Activated CD8-positive, alpha-beta memory T cell treated with anti-CD3 and anti-CD28 coated beads, Interleukin-2, amount 10 ng/mL, durations not matched to agents 7 days and 5 days (primary cell): ENCODE measurements around the gene RDH16. TPM values are rescaled to one million over a fixed set of nuclear protein-coding genes. Genes with fewer than 3 reads are reported as not detected.
"Not testable (repeated sequence)": the region's sequence is repeated elsewhere in the genome, so short reads cannot be mapped to it uniquely, and the experiment has no call there.

Source experiments
- ATAC-seq: fragments of 150-1000 bp; cut with Tn5 transposase; one replicate; pipeline ENCODE4 v1.10.0; 2021; ENCODE audit warnings: moderate library complexity
- CTCF ChIA-PET: fragments of 350-600 bp; sonication (Branson Sonifier 250); formaldehyde crosslinking; loops from one replicate; lab custom pipeline; 2021; ENCODE audit warnings: antibody characterized with exemption; lab: Charles Lee
- DNase-seq: peaks from one replicate; pipeline ENCODE4 v3.0.0-alpha.2; 2020
- H3K27ac Mint-ChIP-seq: one replicate; pipeline ENCODE4 v1.8.0; 2021; ENCODE audit warnings: mild to moderate bottlenecking, mixed read lengths
- H3K27me3 Mint-ChIP-seq: one replicate; pipeline ENCODE4 v1.8.0; 2021; ENCODE audit warnings: mixed read lengths
- H3K36me3 Mint-ChIP-seq: one replicate; pipeline ENCODE4 v1.8.0; 2021; ENCODE audit warnings: mild to moderate bottlenecking, mixed read lengths
- H3K4me1 Mint-ChIP-seq: one replicate; pipeline ENCODE4 v1.8.0; 2021; ENCODE audit warnings: mixed read lengths
- H3K4me3 Mint-ChIP-seq: one replicate; pipeline ENCODE4 v1.8.0; 2021; ENCODE audit warnings: mild to moderate bottlenecking, moderate library complexity, mixed read lengths
- H3K9me3 Mint-ChIP-seq: one replicate; pipeline ENCODE4 v1.8.0; 2022; ENCODE audit warnings: low read depth, mixed read lengths
- total RNA-seq, 2 experiments: library from RNA; stranded (reverse); gene quantifications; one replicate each; pipeline ENCODE4 v1.2.3, GENCODE V29; 2021

The RDH16 gene
- total RNA-seq, 2 experiments from 2014 or later = 0.35 to 0.91 TPM

DNA sequence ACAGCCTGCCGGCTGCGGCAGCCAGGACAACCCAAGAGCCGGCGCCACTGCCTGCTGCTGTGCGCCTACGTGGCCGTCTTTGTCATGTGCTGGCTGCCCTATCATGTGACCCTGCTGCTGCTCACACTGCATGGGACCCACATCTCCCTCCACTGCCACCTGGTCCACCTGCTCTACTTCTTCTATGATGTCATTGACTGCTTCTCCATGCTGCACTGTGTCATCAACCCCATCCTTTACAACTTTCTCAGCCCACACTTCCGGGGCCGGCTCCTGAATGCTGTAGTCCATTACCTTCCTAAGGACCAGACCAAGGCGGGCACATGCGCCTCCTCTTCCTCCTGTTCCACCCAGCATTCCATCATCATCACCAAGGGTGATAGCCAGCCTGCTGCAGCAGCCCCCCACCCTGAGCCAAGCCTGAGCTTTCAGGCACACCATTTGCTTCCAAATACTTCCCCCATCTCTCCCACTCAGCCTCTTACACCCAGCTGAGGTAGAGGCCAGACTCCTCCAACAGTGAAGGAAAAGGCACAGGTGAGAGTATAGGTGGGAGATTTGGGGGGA lies 38.6 kb upstream of the RDH16 start:
- ATAC-seq = no peak
- Mint-ChIP-seq H3K4me1 (peaks cover 39% of the 10 kb centered on the region), H3K27me3 (no peaks in the 10 kb centered on the region), H3K36me3 (peaks cover 3% of the 10 kb centered on the region), H3K4me3 (no peak overlapping the region), H3K9me3 (no peaks in the 10 kb centered on the region), H3K27ac (no peak overlapping the region)
- CTCF ChIA-PET = interaction anchor here (1.6 to 2.1 kb wide), 2 partner anchors 9 to 239 kb away, joined by 5 to 15 read pairs; no protein-coding TSS in a partner anchor
- DNase-seq = no peak

DNA sequence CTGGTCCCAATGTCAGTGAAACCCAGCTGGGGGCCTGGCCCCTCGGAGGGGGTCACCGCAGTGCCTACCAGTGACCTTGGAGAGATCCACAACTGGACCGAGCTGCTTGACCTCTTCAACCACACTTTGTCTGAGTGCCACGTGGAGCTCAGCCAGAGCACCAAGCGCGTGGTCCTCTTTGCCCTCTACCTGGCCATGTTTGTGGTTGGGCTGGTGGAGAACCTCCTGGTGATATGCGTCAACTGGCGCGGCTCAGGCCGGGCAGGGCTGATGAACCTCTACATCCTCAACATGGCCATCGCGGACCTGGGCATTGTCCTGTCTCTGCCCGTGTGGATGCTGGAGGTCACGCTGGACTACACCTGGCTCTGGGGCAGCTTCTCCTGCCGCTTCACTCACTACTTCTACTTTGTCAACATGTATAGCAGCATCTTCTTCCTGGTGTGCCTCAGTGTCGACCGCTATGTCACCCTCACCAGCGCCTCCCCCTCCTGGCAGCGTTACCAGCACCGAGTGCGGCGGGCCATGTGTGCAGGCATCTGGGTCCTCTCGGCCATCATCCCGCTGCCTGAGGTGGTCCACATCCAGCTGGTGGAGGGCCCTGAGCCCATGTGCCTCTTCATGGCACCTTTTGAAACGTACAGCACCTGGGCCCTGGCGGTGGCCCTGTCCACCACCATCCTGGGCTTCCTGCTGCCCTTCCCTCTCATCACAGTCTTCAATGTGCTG lies 38.0 kb upstream of the RDH16 start:
- DNase-seq (peak; percentile 39), ATAC-seq (no peak)
- no peaks in the 10 kb centered on the region for H3K27me3 Mint-ChIP-seq
- peaks cover 3% of the 10 kb centered on the region for H3K36me3 Mint-ChIP-seq
- H3K4me3 Mint-ChIP-seq = no peak overlapping the region
- CTCF ChIA-PET = interaction anchor here (1.2 to 2.4 kb wide), 4 partner anchors 10 to 238 kb away, joined by 3 to 10 read pairs (median 8); partner anchors contain the start of gene HSD17B6
- H3K4me1 Mint-ChIP-seq = peaks cover 39% of the 10 kb centered on the region
- no peak overlapping the region for H3K27ac Mint-ChIP-seq
- H3K9me3 Mint-ChIP-seq = no peaks in the 10 kb centered on the region

DNA sequence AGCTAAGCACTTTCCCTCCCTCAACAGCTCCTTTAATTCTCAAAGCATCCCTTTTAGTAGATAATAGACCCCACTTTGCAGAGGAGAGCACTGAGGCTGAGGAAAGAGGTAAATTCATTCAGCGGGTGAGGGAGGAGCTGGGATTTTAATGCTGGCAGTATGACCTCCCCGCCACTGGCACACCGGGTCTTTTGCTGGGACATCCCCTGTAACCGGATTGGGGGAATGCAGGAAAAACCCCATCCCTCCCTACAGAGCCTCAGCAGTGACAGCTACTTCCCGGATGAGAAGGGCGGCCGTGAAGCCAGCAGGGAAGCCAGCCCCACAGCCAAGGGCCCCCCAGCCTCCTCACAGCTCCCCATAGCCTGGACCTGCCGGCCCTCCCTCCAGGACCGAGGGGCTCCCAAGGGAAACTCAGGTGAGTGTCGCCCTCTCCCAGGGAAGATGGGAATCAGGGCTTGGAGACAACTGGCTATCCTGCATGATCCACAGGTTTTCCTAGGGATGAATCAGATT lies 36.9 kb upstream of the RDH16 start:
- CTCF ChIA-PET = interaction anchor here (1.2 to 2.4 kb wide), 4 partner anchors 11 to 237 kb away, joined by 3 to 10 read pairs (median 8); partner anchors contain the start of gene HSD17B6
- H3K4me1 Mint-ChIP-seq = peaks cover 30% of the 10 kb centered on the region
- ATAC-seq = no peak
- H3K9me3 Mint-ChIP-seq = no peaks in the 10 kb centered on the region
- no peak overlapping the region for H3K27ac Mint-ChIP-seq
- H3K4me3 Mint-ChIP-seq = no peak overlapping the region
- H3K27me3 Mint-ChIP-seq = peaks cover under 1% of the 10 kb centered on the region
- no peaks in the 10 kb centered on the region for H3K36me3 Mint-ChIP-seq
- DNase-seq = no peak

DNA sequence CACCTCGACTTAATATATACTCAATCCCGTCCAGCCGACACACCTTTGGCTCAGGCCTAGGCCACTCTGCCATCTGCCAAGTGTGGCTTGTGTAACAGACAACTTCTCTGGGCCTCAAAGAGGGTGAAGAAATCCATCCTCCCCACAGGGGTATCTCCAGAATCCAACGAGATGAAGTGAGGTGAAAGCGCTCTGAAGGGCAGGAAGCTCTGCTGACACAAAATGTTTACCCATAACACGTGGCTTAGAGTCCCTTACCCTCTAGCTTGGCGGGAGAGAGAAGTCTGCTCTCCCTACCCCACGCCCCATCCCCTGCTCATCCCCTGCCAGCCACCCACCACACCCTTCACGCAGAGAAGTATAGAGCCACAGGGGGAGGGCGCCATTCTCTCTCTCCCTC lies 35.9 kb upstream of the RDH16 start:
- no peak overlapping the region for H3K4me3 Mint-ChIP-seq
- no peaks in the 10 kb centered on the region for H3K9me3 Mint-ChIP-seq
- DNase-seq (peak; percentile 38), ATAC-seq (no peak)
- no peak overlapping the region for H3K27ac Mint-ChIP-seq
- peaks cover 6% of the 10 kb centered on the region for H3K27me3 Mint-ChIP-seq
- peaks cover 20% of the 10 kb centered on the region for H3K4me1 Mint-ChIP-seq
- CTCF ChIA-PET = interaction anchor here (2.0 to 2.4 kb wide), 3 partner anchors 12 to 236 kb away, joined by 5 to 10 read pairs (median 10); no protein-coding TSS in a partner anchor
- H3K36me3 Mint-ChIP-seq = no peaks in the 10 kb centered on the region

DNA sequence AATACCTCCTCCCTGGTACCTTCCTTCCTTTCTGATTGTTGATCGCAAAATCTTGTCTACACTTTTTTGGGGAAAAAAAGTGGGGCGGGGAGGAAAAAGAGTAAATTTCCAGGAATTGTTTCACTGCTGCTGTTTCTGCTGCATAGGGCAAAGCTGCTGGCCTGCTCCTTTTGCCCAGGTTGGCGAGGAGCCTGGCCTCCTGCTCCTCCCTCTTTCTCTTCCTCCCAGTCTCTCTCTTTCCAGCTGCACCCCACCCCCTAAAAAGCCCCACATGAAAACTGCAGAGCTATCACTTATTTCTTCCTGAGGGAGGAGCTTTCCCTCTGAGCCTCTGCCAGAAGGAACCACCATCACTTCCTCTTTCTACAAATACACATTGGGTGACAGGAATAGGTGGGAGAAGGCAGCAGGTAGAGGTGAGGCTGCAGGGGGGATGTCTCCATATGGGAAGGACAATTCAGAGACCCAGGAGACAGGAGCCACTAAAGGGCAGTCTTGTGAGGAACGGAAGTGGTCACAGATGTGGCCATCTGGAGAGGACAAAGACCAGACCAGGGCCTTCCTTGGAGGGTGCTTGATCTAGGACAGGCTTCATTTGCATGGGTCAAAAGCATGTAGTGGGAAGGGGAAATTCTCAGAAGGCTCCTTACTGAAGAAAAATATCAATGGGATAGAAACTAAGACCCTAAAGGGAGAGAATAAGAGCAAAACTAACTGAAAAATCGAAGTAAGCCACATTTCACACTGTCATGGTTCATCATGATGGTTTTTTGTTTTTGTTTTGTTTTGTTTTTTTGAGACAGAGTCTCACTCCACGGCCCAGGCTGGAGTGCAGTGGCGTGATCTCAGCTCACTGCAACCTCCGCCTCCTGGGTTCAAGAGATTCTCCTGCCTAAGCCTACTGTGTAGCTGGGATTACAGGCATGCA lies 34.2 kb upstream of the RDH16 start:
- peak overlapping the region; percentile 47 for H3K27ac Mint-ChIP-seq

DNA sequence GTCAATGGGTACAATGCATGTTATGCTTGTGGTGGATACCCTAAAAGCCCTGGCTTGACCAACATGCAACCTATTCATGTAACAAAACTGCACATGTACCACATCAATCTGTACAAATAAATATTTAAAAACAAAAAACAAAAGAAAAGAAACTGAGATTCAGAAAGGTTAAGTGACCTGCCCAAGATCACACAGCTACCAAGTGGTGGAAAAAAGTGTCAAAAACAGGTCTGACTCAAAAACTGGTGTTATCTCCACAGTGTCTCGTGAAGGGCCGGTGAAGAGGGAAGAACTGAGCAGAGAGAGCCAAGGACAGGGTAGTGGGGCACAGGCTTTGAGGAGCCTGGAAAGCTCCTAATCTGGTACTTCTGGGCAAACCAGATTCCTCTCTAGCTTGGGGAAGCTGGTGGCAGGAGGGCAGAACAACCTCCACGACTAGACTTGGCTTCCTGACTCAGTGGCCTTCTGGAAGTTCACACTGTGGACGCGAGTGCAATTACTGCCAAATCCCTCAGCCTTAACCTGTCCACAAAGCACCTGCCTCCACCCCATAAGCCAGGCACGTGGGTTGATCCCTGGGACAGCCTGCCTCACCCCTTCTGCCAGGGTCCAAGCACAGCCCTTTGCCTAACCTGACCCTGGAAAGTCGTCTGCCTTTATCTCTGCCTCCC lies 33.4 kb upstream of the RDH16 start:
- no peaks in the 10 kb centered on the region for H3K36me3 Mint-ChIP-seq
- H3K27me3 Mint-ChIP-seq = peaks cover 10% of the 10 kb centered on the region
- no peak for DNase-seq
- CTCF ChIA-PET = interaction anchor here (1.5 to 1.8 kb wide), 4 partner anchors 10 to 153 kb away, joined by 3 to 10 read pairs (median 5); no protein-coding TSS in a partner anchor
- no peak for ATAC-seq
- no peak overlapping the region for H3K27ac Mint-ChIP-seq
- H3K4me1 Mint-ChIP-seq = peaks cover 20% of the 10 kb centered on the region
- no peak overlapping the region for H3K4me3 Mint-ChIP-seq
- no peaks in the 10 kb centered on the region for H3K9me3 Mint-ChIP-seq

More for the DNA sequence above, 34.2 kb upstream of the RDH16 start:
- Mint-ChIP-seq H3K4me1 (peaks cover 18% of the 10 kb centered on the region), H3K9me3 (no peaks in the 10 kb centered on the region), H3K36me3 (no peaks in the 10 kb centered on the region), H3K4me3 (no peak overlapping the region), H3K27me3 (peaks cover 10% of the 10 kb centered on the region)
- no peak for ATAC-seq
- CTCF ChIA-PET = interaction anchor here (1.5 to 1.8 kb wide), 4 partner anchors 10 to 154 kb away, joined by 3 to 10 read pairs (median 5); no protein-coding TSS in a partner anchor
- DNase-seq = no peak

DNA sequence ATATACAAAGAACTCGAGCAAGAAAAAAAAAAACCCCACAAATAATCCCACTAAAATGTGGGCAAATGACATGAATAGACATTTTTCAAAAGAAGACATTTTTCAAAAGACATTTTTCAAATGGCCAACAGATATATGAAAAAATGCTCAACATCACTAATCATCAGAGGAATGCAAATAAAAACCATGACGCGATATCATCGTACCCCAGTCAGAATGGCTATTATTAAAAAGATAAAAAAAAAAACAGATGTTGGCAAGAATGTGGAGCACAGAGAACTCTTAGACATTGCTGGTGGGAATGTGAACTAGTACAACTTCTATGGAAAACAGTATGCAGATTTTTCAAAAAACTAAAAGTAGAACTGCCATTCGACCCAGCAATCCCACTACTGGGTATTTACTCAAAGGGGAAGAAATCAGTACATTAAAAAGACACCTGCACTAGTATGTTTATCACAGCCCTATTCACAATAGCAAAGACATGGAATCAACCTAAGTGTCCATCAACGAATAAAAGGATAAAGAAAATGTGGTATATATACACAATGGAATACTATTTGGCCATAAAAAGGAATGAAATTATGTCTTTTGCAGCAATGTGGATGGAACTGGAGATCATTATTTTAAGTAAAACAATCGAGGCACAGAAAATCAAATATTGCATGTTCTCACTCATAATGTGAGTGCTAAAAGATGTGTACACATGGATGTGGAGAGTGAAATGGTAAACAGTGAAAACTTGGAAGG lies 32.6 kb upstream of the RDH16 start:
- ATAC-seq (no peak), DNase-seq (no peak)
- no peaks in the 10 kb centered on the region for H3K36me3 Mint-ChIP-seq
- CTCF ChIA-PET = interaction anchor here (1.5 to 4.1 kb wide), 4 partner anchors 11 to 233 kb away, joined by 4 to 63 read pairs (median 32); no protein-coding TSS in a partner anchor
- no peak overlapping the region for H3K27ac Mint-ChIP-seq
- no peak overlapping the region for H3K4me3 Mint-ChIP-seq
- H3K27me3 Mint-ChIP-seq = peaks cover 10% of the 10 kb centered on the region
- peaks cover 20% of the 10 kb centered on the region for H3K4me1 Mint-ChIP-seq
- no peaks in the 10 kb centered on the region for H3K9me3 Mint-ChIP-seq

DNA sequence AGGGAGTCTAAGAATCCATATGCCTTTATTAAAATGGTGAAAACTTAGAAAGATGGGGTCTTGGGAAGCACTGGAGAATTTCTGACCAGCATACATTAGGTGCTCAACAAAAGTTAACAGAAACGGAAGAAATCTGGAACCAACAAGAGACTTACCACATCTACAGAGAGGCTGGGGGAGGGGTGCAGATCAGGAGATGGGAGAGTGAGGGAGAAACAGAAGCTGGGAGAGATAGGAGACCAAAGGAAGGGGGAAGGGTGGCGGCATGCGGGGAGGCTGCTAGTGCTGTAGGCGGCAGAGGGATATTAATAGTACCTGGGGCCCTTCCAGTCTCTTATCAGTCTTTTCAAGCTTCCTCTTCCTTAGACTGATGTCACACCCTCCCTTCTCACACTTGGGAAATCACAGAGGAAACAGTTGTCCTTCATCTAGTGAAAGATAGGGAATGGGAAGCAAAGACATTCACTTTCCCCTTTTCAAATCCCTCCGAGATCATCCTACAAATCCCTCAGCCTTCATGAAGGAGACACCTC lies 30.9 kb upstream of the RDH16 start:
- CTCF ChIA-PET = interaction anchor here (0.6 to 4.2 kb wide), 20 partner anchors 9 to 630 kb away, joined by 3 to 63 read pairs (median 5); partner anchors contain the start of genes HSD17B6 and STAT6
- no peak for ATAC-seq
- Mint-ChIP-seq H3K4me1 (peaks cover 20% of the 10 kb centered on the region), H3K27me3 (peaks cover 10% of the 10 kb centered on the region), H3K4me3 (no peak overlapping the region), H3K9me3 (no peaks in the 10 kb centered on the region), H3K36me3 (no peaks in the 10 kb centered on the region), H3K27ac (no peak overlapping the region)
- DNase-seq = no peak

DNA sequence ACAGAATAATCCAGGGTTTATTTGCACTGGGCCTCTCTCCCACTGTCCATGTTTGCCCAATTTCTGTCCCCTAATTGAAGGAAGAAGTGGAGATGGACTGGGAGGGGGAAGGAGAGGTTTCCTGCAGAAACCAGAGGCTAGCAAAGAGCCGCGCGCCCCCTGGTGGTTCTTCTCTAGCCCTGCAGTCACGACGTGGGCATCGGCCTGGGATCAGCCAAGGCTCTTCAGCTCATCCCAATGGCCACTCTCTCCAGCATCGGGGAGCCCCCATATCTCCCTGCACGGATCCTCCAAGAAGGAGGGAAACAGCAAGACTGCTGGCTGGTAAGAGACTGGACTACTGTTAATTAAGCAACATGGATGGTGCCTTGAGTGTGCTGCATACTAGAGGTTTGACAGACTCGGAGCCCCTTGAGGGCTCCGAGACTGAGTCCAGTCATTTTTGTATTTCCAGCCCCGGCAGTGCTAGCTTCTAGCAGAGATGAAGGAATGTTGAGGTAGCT lies 30.2 kb upstream of the RDH16 start:
- CTCF ChIA-PET = interaction anchor here (0.6 to 4.2 kb wide), 21 partner anchors 9 to 629 kb away, joined by 3 to 63 read pairs (median 4); partner anchors contain the start of genes HSD17B6 and STAT6
- no peaks in the 10 kb centered on the region for H3K36me3 Mint-ChIP-seq
- no peaks in the 10 kb centered on the region for H3K9me3 Mint-ChIP-seq
- H3K4me1 Mint-ChIP-seq = peaks cover 20% of the 10 kb centered on the region
- DNase-seq (peak; percentile 80), ATAC-seq (peak; percentile 78)
- H3K27ac Mint-ChIP-seq = no peak overlapping the region
- H3K4me3 Mint-ChIP-seq = no peak overlapping the region
- peaks cover 10% of the 10 kb centered on the region for H3K27me3 Mint-ChIP-seq

DNA sequence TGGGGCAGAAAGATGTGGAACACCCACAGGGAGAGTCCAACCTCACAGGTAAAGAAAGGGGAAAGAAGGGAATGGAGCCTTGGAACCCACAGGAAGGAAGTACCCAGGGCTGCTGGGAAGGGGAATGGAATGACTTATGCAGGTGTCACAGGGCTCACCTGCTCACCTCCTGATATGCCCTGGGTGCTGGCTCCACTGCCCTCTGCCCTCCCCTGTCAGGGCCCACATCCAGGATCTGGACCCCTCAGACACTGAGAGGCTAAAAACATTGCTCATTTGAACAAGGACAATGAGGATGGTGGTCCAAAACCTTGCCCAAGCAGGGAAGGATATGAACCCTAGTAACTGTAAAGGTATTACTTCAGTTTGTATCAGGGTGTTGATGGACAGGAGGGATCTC lies 29.6 kb upstream of the RDH16 start:
- H3K4me3 Mint-ChIP-seq = no peak overlapping the region
- H3K27me3 Mint-ChIP-seq = peaks cover 10% of the 10 kb centered on the region
- CTCF ChIA-PET = interaction anchor here (0.6 to 4.2 kb wide), 17 partner anchors 8 to 478 kb away, joined by 3 to 63 read pairs (median 4); partner anchors contain the start of gene STAT6
- H3K4me1 Mint-ChIP-seq = peaks cover 20% of the 10 kb centered on the region
- H3K9me3 Mint-ChIP-seq = no peaks in the 10 kb centered on the region
- no peak for DNase-seq
- ATAC-seq = no peak
- no peaks in the 10 kb centered on the region for H3K36me3 Mint-ChIP-seq
- H3K27ac Mint-ChIP-seq = no peak overlapping the region

DNA sequence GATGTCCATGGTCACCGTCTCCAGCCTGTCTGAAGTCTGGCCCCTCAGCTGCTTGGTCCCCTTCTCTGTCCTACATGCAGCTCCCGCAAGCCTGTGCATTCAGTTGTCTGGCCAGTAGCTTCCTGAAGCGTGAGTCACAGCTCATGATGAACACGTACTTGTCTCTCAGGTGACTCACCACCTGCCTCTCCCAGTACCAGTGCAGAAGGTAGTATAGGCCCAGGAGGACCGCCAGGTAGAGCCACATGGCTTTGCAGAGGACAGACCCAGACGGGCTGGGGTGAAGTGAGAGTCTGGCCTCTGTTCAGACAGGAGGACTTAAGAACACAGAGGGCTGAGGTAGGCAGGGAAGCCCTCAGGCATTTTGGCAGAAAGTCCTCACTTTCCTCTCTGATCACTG lies 28.3 kb upstream of the RDH16 start:
- H3K9me3 Mint-ChIP-seq, H3K4me1 Mint-ChIP-seq, DNase-seq, H3K36me3 Mint-ChIP-seq, H3K27ac Mint-ChIP-seq, H3K27me3 Mint-ChIP-seq, H3K4me3 Mint-ChIP-seq: not testable (repeated sequence)
- CTCF ChIA-PET = interaction anchor here (0.7 to 4.2 kb wide), 4 partner anchors 11 to 146 kb away, joined by 3 to 16 read pairs (median 12); partner anchors contain the start of gene STAT6
- peak; percentile 57 for ATAC-seq
